Vagina (tissue), 2 donors: Measurements from ENCODE around the gene ZNF14.

Source experiments
- CTCF ChIP-seq, 3 experiments: fragments of 450-650 bp in 2 of 3; fragments of 200-600 bp in 1 of 3; sonication (generic) in 1 of 3; IDR thresholded peaks; one replicate each; pipeline ENCODE4 v1.5.1; 2017 to 2019; ENCODE audit warnings: antibody characterized with exemption in 3 of 3, mild to moderate bottlenecking in 2 of 3, moderate library complexity in 2 of 3
- POLR2A ChIP-seq, 2 donors: fragments of 450-650 bp; IDR thresholded peaks; one replicate each; pipeline ENCODE4 v1.6.1; 2017; ENCODE audit warnings: antibody characterized with exemption in 2 of 2, mild to moderate bottlenecking in 2 of 2, moderate library complexity in 2 of 2

- no peak for TF ChIP-seq CTCF (IDR thresholded peaks at IDR 0.05)
- no peak for TF ChIP-seq POLR2A (IDR thresholded peaks at IDR 0.05)
Observed at GRCh38 chr19:19662871-19663255, 70.0 kb downstream of the ZNF14 start.
